K562 (cell line): ENCODE results near the gene ARHGAP22. TPM values are rescaled to one million over a fixed set of nuclear protein-coding genes. Genes with fewer than 3 reads are reported as not detected.

ENCODE experiments used
- BRD4 ChIP-seq: fragments of 200-600 bp; sonication (generic); IDR thresholded peaks from 2 replicates; pipeline ENCODE4 v1.6.1; 2017; ENCODE audit warnings: inconsistent platforms
- CUX1 ChIP-seq: fragments of 200-800 bp; sonication (Bioruptor generic); IDR thresholded peaks from 2 replicates; pipeline ENCODE4 v1.6.1; 2016; ENCODE audit warnings: missing genetic modification characterization, missing compliant biosample characterization
- HDGF ChIP-seq: fragments of 450-650 bp; IDR thresholded peaks from 2 replicates; pipeline ENCODE4 v1.6.1; 2016
- HINFP ChIP-seq: fragments of 450-650 bp; conservative IDR thresholded peaks from 2 replicates; pipeline ENCODE4 v1.6.1; 2016; ENCODE audit warnings: missing genetic modification characterization, low read depth, mild to moderate bottlenecking, control low read depth, missing compliant biosample characterization
- NFRKB ChIP-seq: fragments of 450-650 bp; IDR thresholded peaks from 2 replicates; pipeline ENCODE4 v1.6.1; 2016; ENCODE audit warnings: low read depth
- PHF8 ChIP-seq: fragments of 200-600 bp; sonication (generic); IDR thresholded peaks from 2 replicates; pipeline ENCODE4 v1.6.1; 2012; ENCODE audit warnings: mixed run types, mild to moderate bottlenecking, inconsistent platforms, low read length, moderate library complexity, borderline replicate concordance
- RBFOX2 ChIP-seq: fragments of 200-400 bp; formaldehyde crosslinking; IDR thresholded peaks from 2 replicates; pipeline ENCODE4 v1.6.1; 2017; ENCODE audit warnings: low read depth, mild to moderate bottlenecking, low read length, moderate library complexity
- SMARCA5 ChIP-seq: fragments of 450-650 bp; IDR thresholded peaks from 2 replicates; pipeline ENCODE4 v1.6.1; 2016
- SMARCE1 ChIP-seq: fragments of 450-650 bp; IDR thresholded peaks from 2 replicates; pipeline ENCODE4 v1.7.1; 2016; ENCODE audit warnings: mild to moderate bottlenecking
- SPI1 ChIP-seq: IDR thresholded peaks from 2 replicates; pipeline ENCODE4 v1.6.1; 2011; ENCODE audit warnings: low read depth, low read length, control low read depth, borderline replicate concordance
- ZBTB40 ChIP-seq, 2 experiments: fragments of 450-650 bp in 1 of 2; sonication (generic) in 1 of 2; formaldehyde crosslinking in 1 of 2; IDR thresholded peaks; 2 replicates each; pipeline versions ENCODE4 v1.7.1 to v1.9.0; 2016 to 2022; ENCODE audit warnings: inconsistent platforms in 1 of 2, mild to moderate bottlenecking in 1 of 2, missing genetic modification reagents in 1 of 2
- polyA plus RNA-seq, 8 experiments: library from polyadenylated mRNA; depleted of rRNA in 4 of 8; stranded (reverse) in 5 of 8; unstranded in 3 of 8; fragments of >200 nt; fragmentation: Nextera tagmentation in 2 of 8; fragmentation: Illumina TruSeq in 1 of 8; extraction: Ambion mirVana in 2 of 8; extraction: Trizol in 1 of 8; gene quantifications; 2 replicates each; pipeline versions ENCODE4 v1.2.1 to v1.2.3, GENCODE V29; 2011 to 2014; ENCODE audit warnings: inconsistent platforms in 1 of 8, missing spikeins in 1 of 8
- total RNA-seq, 7 experiments: library from RNA; depleted of rRNA in 6 of 7; stranded (reverse); fragments of >200 nt in 6 of 7; fragmentation: Illumina TruSeq in 2 of 7; extraction: Trizol in 2 of 7; gene quantifications; 2 replicates each; pipeline versions ENCODE4 v1.2.1 to v1.2.3, GENCODE V29; 2011 to 2021; ENCODE audit warnings: low replicate concordance in 1 of 7

ARHGAP22 gene
- total and polyA plus RNA-seq, 9 of the 15 experiments (the other 6 are each of a cell fraction or from before 2014, with no cell fraction given) = 1.3 to 28.1 (median 12.7) TPM

GRCh38 chr10:48469516-48470020 lies 135.3 kb downstream of the ARHGAP22 start (continued):
- TF ChIP-seq HDGF (0 out of 2 replicates have a peak, but pooled peaks have one; percentile 48), PHF8 (0 out of 2 replicates have a peak, but pooled peaks have one; percentile 6), SMARCA5 (peak; percentile 11; the same call in 1 of the 2 replicates), CUX1 (CRISPR knock-in tag) (peak; percentile 53), SMARCE1 (no peak), ZBTB40 (IDR thresholded peaks at IDR 0.05) (0 out of 2 replicates have a peak, but pooled peaks have one; percentile 12), ZBTB40 (CRISPR knock-in tag; IDR thresholded peaks at IDR 0.05) (no peak), BRD4 (peak; percentile 73; the same call in 1 of the 2 replicates), NFRKB (peak; percentile 41; the same call in 1 of the 2 replicates), RBFOX2 (peak; percentile 12; the same call in 1 of the 2 replicates), SPI1 (no peak), HINFP (tag) (0 out of 2 replicates have a peak, but pooled peaks have one; percentile 4)
